SK-N-DZ (cell line): Measurements from ENCODE around the gene PIAS4. TPM values are rescaled to one million over a fixed set of nuclear protein-coding genes. Genes with fewer than 3 reads are reported as not detected.
"Not testable (repeated sequence)": the region's sequence is repeated elsewhere in the genome, so short reads cannot be mapped to it uniquely, and the experiment has no call there.

Experiments
- DNase-seq: peaks from one replicate; pipeline ENCODE4 v3.0.0-alpha.2; 2015; ENCODE audit warnings: low spot score
- polyA plus RNA-seq, 2 experiments: library from polyadenylated mRNA; depleted of rRNA; stranded (reverse); fragments of >200 nt; gene quantifications; 2 replicates each; pipeline ENCODE4 v1.2.3, GENCODE V29; 2014

Gene PIAS4
- polyA plus RNA-seq (2014; cell fraction: cytosol; rRNA removed) = 30.3 and 40.6 TPM in 2 replicates
- 24.5 and 26.1 TPM in 2 replicates for polyA plus RNA-seq (2014; cell fraction: nucleus; rRNA removed)

GRCh38 chr19:4007021-4007835 is at the start of gene PIAS4:
Gene PIAS4, plus strand, starts transcription at chr19:4007736. Its CDS starts 25 bp downstream, at chr19:4007761.
- DNase-seq = peak; percentile 88

GRCh38 chr19:3958836-3959765 is 48.4 kb upstream of the PIAS4 start:
- no peak for DNase-seq

DNA sequence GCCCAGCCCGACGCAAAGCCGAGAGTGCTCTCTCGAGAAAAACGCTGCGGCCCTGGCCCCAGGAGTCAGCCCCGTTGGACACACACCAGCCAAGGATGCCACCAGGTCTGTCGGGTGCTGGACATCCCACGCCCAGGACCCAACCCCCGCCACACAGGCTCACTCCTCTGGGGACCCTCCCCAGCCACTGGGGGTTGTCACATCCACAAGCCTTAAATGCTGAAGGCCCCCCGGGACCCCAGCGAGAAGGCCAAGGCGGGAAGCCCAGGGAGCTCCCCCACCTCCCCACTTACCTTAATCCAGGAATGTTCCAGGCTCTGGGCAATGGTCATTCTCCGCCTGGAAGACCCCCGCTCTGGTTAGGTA is 47.8 kb upstream of the PIAS4 start:
- no peak for DNase-seq

GRCh38 chr19:3961007-3961406 is 46.5 kb upstream of the PIAS4 start:
- DNase-seq = no peak

DNA sequence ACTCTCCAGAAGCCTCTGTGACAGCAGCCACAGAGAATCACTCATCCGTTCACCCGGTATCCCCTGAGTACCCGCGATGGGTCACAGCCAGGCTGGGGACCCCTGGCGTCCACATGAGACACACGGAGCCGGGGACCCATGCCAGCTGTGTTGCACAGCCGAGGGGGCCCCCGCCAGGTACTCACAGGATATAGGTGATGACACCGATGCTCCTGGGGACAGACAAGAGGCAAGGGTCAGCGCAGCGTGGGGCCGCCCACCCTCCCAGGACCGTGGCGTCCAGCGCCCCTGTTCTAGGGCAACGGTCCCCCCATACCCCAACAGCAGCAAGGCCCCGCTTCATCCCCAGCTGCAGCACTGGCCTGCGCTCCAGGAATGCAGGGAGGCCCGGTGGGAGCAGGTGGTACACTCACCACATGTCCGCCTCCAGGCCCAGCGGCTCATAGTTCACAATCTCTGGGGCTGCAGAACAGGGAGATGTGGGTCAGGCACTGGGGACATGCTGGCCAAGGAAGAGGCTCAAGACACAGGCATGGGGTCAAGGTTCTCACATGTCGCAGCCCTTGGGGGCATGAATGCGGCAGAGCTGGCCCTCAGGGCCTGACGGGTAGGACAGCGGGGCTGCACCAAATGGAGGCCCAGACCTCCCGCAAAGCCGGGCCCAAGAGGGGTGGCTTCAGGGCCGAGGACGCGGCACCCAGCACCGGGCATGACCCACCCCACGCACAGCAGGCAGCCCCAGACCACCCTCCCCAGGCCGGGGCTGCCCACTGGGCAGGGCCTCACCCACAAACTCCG is 43.9 kb upstream of the PIAS4 start:
- DNase-seq = no peak

DNA sequence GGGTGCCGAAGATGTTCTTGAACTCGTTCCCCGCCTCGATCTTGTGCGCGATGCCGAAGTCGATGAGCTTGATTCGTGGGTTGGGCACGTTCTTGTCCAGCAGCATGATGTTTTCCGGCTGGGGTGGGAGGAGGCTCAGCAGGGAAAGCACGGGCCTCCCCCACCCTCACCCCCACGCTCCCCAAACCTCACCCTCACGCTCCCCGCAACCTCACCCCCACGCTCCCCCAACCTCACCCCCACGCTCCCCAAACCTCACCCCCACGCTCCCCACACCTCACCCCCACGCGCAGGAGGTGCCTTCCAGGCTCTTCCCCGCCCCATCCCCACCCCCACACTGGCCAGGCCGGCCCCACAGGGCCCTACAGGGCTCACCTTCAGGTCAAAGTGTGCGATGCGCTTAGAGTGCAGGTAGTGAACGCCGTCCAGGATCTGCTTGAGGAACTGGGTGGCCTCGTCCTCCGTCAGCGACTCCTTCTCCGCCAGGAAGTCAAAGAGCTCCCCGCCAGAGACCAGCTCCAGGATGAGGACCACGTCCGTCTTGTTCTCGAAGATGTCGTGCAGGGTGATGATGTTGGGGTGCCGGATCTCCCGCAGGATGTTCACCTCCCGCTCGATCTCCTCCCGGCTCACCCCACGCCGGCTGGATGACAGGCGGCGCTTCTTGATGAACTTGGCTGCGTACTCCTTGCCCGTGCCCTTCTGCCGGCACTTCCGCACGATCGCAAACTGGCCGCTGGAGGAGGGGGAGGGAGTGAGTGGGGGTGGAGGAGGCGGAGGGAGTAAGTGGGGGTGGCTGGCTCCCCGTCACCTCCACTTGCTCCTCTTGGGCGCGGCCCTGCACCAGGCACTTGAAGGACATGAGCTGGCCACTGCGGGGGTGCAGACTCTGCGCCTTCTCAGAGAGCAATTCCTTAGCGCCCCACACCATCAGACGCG is 43.0 kb upstream of the PIAS4 start:
- no peak for DNase-seq

DNA sequence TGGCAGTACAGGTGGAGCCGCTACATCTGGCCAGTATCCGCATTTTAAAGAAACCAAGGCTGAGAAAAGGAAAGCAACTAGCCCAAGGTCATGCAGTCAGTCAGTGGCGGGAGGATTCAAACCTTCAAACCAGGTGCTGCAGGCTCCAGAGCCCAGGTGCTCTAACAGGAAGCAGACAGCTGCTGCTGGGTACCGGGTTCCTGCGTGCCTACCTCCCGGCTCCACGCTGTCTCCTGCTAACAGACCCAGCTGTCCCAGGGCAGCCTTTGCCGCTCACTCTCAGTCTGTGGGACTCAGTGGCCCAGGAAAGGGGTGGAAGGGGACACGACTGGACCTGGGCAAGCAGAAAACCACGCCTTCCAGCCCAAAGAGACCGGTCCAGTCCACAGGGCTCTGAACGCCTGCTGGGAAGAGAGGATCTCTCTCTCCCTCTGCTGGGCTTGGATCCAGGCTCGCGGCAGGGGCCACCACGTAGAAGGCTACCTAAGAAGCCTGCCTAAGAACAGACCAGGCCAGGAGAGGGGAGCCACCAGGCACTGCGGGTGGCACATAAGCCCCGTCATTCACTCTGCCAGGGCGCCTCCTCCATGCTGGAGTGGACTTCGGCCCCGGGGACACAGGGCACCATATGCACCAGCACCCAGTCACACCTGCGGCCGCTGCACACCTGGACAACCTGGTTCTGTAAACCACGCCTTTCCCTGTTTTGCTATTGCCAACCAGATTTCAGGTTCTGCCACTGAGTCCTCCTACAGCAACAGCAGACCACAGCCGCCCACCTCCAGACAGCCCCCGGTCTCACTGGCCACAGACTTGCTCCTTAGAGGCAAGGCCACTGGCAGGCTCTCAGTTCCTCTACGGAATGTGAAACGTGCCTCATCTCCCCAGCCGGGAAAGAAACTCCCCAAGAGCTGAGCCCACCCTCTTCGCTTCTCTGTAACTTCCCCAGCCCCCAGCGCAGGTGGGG is 41.2 kb upstream of the PIAS4 start:
- no peak for DNase-seq

DNA sequence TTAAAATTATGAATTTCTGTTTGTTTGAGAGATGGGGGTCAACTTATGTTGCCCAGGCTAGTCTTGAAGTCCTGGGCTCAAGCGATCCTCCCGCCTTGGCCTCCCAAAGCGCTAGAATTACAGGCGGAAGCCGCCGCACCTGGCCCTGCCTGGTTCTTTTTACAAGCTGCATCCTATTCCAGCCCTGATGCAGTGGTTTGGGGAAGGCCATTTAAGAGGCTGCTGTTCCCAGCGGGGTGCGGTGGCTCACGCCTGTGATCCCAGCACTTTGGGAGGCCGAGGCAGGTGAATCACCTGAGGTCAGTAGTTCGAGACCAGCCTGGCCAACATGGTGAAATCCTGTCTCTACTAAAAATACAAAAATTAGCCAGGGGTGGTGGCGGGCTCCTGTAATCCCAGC is 39.6 kb upstream of the PIAS4 start:
- DNase-seq = not testable (repeated sequence)

- peak; percentile 65 for DNase-seq
Measured at GRCh38 chr19:3968556-3969434, 38.7 kb upstream of the PIAS4 start.

DNA sequence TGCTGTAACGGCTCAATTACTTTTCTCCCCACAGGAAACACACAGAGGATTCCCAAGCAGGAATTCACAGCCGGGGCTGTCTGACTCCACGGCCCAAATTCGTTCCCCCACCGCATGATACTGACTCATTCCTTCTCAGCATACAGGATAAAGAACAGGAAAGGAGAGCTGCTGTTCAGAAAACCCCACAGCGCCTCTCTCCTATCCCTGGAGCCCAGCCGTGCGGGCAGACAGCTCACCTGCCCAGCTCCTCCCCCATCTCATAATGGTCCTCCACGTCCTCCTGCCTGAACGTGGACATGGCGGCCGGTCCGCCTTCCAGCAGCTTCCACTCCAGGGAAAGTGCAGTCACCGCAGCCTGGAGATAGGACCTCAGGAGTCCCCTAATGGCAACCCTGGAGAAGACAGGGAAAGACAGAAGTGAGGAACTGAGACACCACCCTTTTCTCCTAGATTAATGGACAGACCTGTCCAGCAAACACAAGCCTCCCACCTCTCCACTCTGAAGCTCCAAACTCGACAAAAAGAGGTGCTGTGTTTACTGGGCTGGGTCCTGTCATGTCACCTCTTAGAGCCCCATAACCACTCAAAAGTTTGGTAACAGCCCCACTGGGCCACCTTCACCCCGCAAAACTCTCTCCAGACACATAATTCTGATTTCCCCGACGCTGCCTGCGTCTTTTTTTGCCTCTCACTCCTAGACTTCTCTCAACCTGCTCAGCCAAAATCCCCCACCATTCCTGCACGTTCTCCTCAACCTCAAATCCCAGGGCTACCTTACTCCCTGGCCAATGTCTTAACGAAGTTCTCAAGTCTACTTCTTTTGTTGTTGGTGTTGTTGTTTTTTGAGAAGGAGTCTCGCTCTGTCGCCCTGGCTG is 37.9 kb upstream of the PIAS4 start:
- no peak for DNase-seq

- DNase-seq = no peak
Measured at GRCh38 chr19:3970313-3970807, 37.2 kb upstream of the PIAS4 start.

GRCh38 chr19:3970808-3971598 is 36.5 kb upstream of the PIAS4 start, which contains the start of gene DAPK3:
Gene DAPK3, minus strand, starts transcription at chr19:3971099. Its CDS starts 1,364 bp downstream, at chr19:3969735.
- peak; percentile 96 for DNase-seq

DNA sequence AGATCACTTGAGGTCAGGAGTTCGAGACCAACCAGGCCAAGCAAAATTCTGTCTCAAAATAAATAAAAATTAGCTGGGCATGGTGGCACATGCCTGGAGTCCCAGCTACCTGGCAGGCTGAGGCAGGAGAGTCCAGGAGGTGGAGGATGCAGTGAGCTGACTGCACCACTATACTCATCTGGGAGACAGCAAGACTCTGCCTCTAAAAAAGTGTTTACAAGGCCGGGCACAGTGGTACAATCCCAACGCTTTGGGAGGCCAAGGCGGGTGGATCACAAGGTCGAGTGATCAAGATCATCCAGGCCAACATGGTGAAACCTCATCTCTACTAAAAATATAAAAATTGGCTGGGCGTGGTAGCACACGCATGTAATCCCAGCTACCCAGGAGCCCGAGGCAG is 32.4 kb upstream of the PIAS4 start:
- no peak for DNase-seq

- DNase-seq = no peak
Measured at GRCh38 chr19:3975637-3976087, 31.9 kb upstream of the PIAS4 start.

DNA sequence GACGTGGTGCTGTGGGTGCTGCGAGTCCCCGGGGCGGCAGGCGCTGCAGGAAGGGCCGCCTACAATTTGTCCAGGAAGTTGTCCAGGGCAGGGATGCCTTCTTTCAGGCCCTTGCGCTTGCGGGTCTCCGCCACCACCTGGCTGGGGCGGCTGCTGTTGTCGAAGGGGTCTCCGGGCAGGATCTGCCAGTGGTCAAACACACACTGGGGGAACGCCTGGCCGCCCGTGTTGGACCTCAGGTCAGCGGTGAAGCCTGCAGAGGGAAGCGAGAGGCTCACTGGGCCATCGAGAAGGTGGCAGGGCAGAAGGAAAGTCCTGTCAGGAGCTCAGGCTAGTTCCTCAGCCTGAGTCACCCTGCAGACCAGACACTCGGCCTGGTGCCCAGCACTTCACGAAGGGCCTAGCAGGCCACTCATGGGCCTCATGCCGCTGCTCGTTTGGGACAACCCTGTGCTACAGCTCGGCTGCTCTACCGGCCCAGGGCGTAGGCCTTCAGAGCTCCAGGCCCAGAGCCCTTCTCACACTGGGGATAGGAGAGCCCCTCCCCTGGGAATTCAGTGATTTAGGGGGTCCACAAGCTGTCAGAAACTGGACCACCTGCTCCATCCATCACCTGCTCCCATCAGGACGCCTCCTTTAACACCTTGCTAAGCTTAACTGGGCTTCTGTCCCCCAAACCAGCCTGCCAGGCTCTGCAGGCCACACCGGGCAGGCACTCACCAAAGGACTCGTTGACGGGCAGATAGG is 30.9 kb upstream of the PIAS4 start:
- DNase-seq = no peak
